ENCODE measurements around the gene MINDY3. TPM values are rescaled to one million over a fixed set of nuclear protein-coding genes. Genes with fewer than 3 reads are reported as not detected.

MINDY3 gene
- total and polyA plus RNA-seq, 4 donors: 6.5 to 16.1 (median 12.3) TPM

- no peak for TF ChIP-seq REST (IDR thresholded peaks at IDR 0.05)
Observed at GRCh38 chr10:15791816-15792524, 68.3 kb downstream of the MINDY3 start (continued).

DNA sequence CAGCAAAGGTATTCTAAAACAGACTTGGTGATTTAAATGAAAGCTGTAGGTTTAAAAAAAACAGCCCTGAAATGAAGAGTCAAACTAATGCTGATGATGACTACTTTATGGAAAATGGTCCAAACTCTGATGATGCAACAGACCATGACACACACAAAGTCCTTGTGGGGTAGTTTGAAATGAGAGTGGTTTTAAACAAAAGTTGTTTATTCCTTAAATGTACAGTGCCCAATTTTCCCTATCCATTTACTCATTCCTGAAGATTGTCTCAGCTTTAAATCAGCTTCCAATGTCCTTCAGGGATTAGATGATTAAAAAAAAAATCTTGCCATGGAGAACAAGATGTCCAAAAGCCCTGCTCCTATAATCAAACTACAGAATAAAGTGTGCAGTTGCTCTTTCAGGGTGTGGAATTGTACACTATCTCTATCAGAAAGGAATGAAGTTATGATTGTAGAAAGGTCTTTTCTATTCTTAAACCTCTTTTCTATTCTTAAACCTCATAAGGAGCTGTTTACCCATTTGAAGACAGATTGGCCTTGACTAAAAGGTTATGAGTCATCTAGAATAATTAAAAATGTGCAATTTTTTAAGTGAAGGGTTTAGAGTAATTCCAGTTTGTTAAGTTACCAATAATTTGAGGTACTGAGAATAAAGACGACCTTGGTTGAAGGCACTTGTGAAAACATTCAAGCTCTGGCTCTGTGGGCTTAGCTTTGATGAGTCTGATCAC, 70.3 kb downstream of the MINDY3 start:
- H3K27me3 ChIP-seq (ENCODE audit: control insufficient read depth in 4 of 4, insufficient read depth in 4 of 4, low read length in 3 of 4): no peaks in the 10 kb centered on the region
- no peaks in the 10 kb centered on the region for H3K9me3 ChIP-seq (ENCODE audit: control insufficient read depth in 4 of 4, low read length in 3 of 4)
- no peak for DNase-seq (ENCODE audit: low spot score)
- H3K4me3 ChIP-seq (ENCODE audit: low read depth in 1 of 3, low read length in 3 of 3): no peak overlapping the region
- WGBS: 95% methylated on average over 1 of the region's 1 CpG
- H3K9ac ChIP-seq (ENCODE audit: low read depth in 1 of 2, low read length in 2 of 2): no peak overlapping the region
- TF ChIP-seq RXRA (IDR thresholded peaks at IDR 0.05) (no peak), TAF1 (conservative IDR thresholded peaks at IDR 0.05) (no peak), HNF4G (IDR thresholded peaks at IDR 0.05) (no peak), SP1 (IDR thresholded peaks at IDR 0.05) (no peak), MAX (IDR thresholded peaks at IDR 0.05) (no peak), JUND (IDR thresholded peaks at IDR 0.05) (no peak), HNF4A (conservative IDR thresholded peaks at IDR 0.05) (no peak), CTCF (IDR thresholded peaks at IDR 0.05; ENCODE audit: low read depth, low read length, missing input control) (no peak), NR2F2 (IDR thresholded peaks at IDR 0.05) (no peak), REST (IDR thresholded peaks at IDR 0.05) (no peak), ZBTB33 (IDR thresholded peaks at IDR 0.05) (no peak), YY1 (IDR thresholded peaks at IDR 0.05) (no peak), RAD21 (IDR thresholded peaks at IDR 0.05) (no peak), EGR1 (IDR thresholded peaks at IDR 0.05; ENCODE audit: low read depth in 2 of 2) (no peak)
- TF ChIP-seq, protein P1, sequence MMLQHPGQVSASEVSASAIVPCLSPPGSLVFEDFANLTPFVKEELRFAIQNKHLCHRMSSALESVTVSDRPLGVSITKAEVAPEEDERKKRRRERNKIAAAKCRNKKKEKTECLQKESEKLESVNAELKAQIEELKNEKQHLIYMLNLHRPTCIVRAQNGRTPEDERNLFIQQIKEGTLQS (IDR thresholded peaks at IDR 0.05): no peak
- H3K36me3 ChIP-seq (ENCODE audit: control insufficient read depth in 4 of 4, insufficient read depth in 3 of 4, low read depth in 1 of 4, low read length in 3 of 4): peaks cover 2 to 36% (median 17%) of the 10 kb centered on the region in 4 donors
- H3K4me1 ChIP-seq (ENCODE audit: control insufficient read depth in 4 of 4, insufficient read depth in 4 of 4, low read length in 3 of 4): peaks cover 0 to 1% (median 0%) of the 10 kb centered on the region in 4 donors
- H3K27ac ChIP-seq (ENCODE audit: low read depth in 1 of 2, low read length in 2 of 2): no peak overlapping the region
